BE2C (cell line): ENCODE results near the gene TCN2.
"Not testable (repeated sequence)": the region's sequence is repeated elsewhere in the genome, so short reads cannot be mapped to it uniquely, and the experiment has no call there.

ENCODE experiments used
- DNase-seq: peaks from one replicate; pipeline ENCODE4 v3.0.0-alpha.2; 2020
- H3K27me3 ChIP-seq: fragments of 250-450 bp; sonication (Bioruptor Pico); 2 replicates; pipeline ENCODE4 v1.5.1; 2020; ENCODE audit warnings: mild to moderate bottlenecking
- H3K36me3 ChIP-seq: fragments of 250-450 bp; sonication (Bioruptor Pico); 2 replicates; pipeline ENCODE4 v1.5.1; 2020; ENCODE audit warnings: mild to moderate bottlenecking
- H3K4me1 ChIP-seq: fragments of 250-450 bp; sonication (Bioruptor Pico); 2 replicates; pipeline ENCODE4 v1.5.1; 2020
- H3K4me3 ChIP-seq: 2 replicates; pipeline ENCODE4 v1.5.1; 2011; ENCODE audit warnings: low read depth, low read length
- H3K9me3 ChIP-seq: fragments of 250-450 bp; sonication (Bioruptor Pico); 2 replicates; pipeline ENCODE4 v1.5.1; 2020
- CTCF ChIP-seq: IDR thresholded peaks from 2 replicates; pipeline ENCODE4 v1.5.1; 2012; ENCODE audit warnings: mild to moderate bottlenecking, low read depth, low read length

TCN2 gene

GRCh38 chr22:30671071-30671470 is 64.1 kb downstream of the TCN2 start:
- Histone ChIP-seq H3K36me3 (no peaks in the 10 kb centered on the region), H3K4me1 (peaks cover 6% of the 10 kb centered on the region), H3K4me3 (no peak overlapping the region), H3K9me3 (no peaks in the 10 kb centered on the region), H3K27me3 (no peaks in the 10 kb centered on the region)
- no peak for DNase-seq
- no peak for TF ChIP-seq CTCF

GRCh38 chr22:30673136-30673535 is 66.2 kb downstream of the TCN2 start:
- Histone ChIP-seq H3K27me3 (no peaks in the 10 kb centered on the region), H3K36me3 (no peaks in the 10 kb centered on the region), H3K9me3 (no peaks in the 10 kb centered on the region), H3K4me3 (no peak overlapping the region), H3K4me1 (peaks cover 6% of the 10 kb centered on the region)
- TF ChIP-seq CTCF, result no peak
- DNase-seq, result no peak

- H3K27me3 ChIP-seq, result no peaks in the 10 kb centered on the region
- no peak overlapping the region for H3K4me3 ChIP-seq
- H3K9me3 ChIP-seq, result no peaks in the 10 kb centered on the region
- no peak for DNase-seq
- TF ChIP-seq CTCF, result no peak
- H3K36me3 ChIP-seq, result no peaks in the 10 kb centered on the region
- H3K4me1 ChIP-seq, result peaks cover 6% of the 10 kb centered on the region
These were observed 67.5 kb downstream of the TCN2 start for GRCh38 chr22:30674482-30674881.

- Histone ChIP-seq H3K27me3 (no peaks in the 10 kb centered on the region), H3K36me3 (no peaks in the 10 kb centered on the region), H3K4me3 (no peak overlapping the region), H3K9me3 (no peaks in the 10 kb centered on the region), H3K4me1 (peaks cover 6% of the 10 kb centered on the region)
- TF ChIP-seq CTCF, result no peak
- DNase-seq, result peak; percentile 27
These were observed 68.5 kb downstream of the TCN2 start for GRCh38 chr22:30675436-30675835.

- DNase-seq, H3K36me3 ChIP-seq, H3K9me3 ChIP-seq, H3K4me3 ChIP-seq, H3K27me3 ChIP-seq: not testable (repeated sequence)
- peaks cover 15% of the 10 kb centered on the region for H3K4me1 ChIP-seq
These were observed 69.6 kb downstream of the TCN2 start for GRCh38 chr22:30676565-30676964.
